Dermis microvascular lymphatic vessel endothelial cell (primary cell): Measurements from ENCODE around the gene CENPW. TPM values are rescaled to one million over a fixed set of nuclear protein-coding genes. Genes with fewer than 3 reads are reported as not detected.

ENCODE experiments used
- DNase-seq, 2 donors: peaks; one replicate each; pipeline versions ENCODE4 v3.0.0 to v3.0.0-alpha.2; 2010; ENCODE audit warnings: low read depth in 2 of 2
- total RNA-seq: library from RNA; depleted of rRNA; stranded (reverse); fragments of >200 nt; gene quantifications from 2 replicates; pipeline ENCODE4 v1.2.1, GENCODE V29; 2014

The CENPW gene
- 3.5 and 14.4 TPM in 2 replicates for total RNA-seq

DNA sequence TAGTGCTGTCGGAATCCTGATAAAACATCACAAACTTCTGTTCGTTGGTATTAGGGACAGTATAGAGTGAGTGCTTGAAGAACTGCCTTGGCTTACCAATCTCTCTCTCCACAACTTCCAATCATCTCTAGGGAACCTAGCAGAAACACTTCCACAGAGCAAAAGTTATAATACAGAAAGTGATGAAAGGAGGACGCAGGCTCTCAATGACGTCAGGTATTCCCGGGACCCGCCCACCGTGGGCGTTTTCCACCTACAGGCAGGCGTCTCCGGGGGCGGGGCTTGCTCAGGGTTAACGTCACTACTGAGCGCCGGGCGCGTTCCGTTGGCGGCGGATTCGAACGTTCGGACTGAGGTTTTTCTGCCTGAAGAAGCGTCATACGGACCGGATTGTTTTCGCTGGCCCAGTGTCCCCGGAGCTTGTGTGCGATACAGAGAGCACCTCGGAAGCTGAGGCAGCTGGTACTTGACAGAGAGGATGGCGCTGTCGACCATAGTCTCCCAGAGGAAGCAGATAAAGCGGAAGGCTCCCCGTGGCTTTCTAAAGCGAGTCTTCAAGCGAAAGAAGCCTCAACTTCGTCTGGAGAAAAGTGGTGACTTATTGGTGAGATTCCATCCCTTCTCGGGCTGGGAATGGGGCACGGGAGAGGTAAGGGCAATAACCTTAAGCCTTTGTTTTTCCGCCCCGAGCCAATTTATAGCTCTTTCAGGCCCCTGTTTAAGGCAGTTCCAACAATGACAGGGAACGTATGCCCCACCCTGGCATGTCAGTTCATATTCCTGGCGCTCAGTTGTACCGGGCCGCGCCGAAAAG lies at the start of gene CENPW:
Gene CENPW (plus strand): TSS at position 320 of the 814 bp plus-strand sequence. CDS start 159 bp downstream, at position 479.
- peak; percentile 76 to 79 for DNase-seq

DNA sequence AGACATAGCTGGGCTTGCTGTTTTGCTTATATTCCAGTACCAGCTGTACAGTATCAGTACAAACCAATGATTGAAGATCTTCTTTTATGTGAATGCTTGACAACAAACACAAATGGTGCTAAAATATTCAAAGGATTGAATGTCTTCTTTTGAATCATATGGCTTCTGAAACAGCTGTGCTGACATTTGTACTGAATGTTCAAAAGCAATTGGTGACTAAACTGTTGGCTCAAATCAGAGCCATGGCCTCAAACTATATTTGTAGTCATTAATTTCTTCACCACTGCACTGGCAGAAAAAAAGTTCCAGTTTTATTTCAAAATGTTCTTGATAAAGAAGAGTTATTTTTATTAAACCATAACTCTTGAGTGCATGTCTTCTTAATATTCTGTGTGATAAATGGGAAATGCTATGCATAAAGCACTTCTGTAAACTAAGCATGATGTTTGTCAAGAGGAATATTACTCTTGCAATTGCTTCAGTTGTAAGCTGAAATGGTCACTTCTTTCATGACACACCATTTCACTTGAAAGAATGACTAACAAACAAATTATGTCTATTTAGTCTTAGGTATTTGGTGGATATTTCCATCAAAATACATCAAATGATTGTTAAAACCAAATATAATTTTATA lies 45.9 kb upstream of the CENPW start:
- DNase-seq, result no peak

DNA sequence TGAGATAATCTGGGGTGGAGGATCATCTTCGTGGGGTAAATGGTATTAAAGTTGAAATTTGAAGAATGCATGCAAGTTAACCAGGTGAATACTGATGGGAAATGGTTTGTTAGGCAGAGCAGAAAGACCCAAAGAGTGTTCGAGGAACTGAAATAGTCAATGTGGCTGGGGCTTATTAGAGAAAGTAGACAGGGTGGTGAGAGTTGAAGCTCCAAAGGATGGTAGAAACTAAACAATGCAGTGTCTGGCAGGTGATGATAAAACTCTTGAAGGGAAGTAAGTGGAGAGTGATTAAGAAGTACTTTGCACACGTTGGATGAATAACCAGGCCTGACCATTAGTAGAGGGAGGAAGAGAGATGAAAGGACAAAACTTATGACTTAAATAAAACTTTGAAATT lies 39.8 kb upstream of the CENPW start:
- no peak for DNase-seq

- no peak for DNase-seq
These were observed 39.2 kb upstream of the CENPW start for GRCh38 chr6:126300735-126301134.

DNA sequence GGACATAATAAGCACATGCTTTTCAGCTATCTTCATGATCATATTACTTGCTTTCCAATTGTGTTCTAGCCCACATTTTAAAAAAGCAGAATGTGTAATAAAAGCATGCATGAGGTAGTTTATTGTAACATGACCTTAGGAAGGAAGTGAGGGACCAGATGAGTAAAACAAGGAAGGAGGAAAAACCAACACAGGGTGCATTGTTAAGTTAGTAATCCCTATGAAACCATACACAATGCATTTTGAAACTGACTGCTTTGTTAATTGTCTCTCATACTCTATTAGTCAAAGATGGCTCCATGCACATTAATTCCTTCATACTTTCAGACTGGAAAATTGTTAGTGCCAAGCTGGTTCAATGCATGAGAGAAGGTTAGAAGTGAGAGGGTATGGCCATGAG lies 37.7 kb upstream of the CENPW start:
- peak; percentile 11 to 49 for DNase-seq

- peak; percentile 16 to 45 for DNase-seq
These were observed 32.1 kb upstream of the CENPW start for GRCh38 chr6:126307849-126308248.

- DNase-seq, result no peak
These were observed 31.6 kb upstream of the CENPW start for GRCh38 chr6:126308362-126308761.

- DNase-seq, result peak; percentile 2 to 32
These were observed 27.8 kb upstream of the CENPW start for GRCh38 chr6:126312013-126312665.

DNA sequence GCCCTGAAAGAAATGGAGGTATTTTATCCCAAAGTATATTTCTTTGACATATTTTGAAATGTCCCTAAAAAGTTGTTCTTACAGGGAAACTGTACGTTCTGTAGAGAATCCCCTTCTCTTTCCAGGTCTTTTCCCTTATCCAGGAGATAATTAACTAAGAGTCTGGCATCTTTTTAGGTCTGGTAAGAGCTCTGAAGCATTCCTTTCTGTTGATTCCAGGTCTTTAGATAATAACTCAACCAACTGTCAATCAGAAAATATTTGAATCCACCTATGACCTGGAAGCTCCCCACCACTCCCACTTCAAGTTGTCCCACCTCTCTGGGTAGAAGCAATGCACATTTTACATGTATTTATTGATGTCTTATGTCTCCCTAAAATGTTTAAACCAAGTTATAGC lies 26.0 kb upstream of the CENPW start:
- no peak for DNase-seq

GRCh38 chr6:126318797-126319196 lies 21.1 kb upstream of the CENPW start:
- no peak for DNase-seq

DNA sequence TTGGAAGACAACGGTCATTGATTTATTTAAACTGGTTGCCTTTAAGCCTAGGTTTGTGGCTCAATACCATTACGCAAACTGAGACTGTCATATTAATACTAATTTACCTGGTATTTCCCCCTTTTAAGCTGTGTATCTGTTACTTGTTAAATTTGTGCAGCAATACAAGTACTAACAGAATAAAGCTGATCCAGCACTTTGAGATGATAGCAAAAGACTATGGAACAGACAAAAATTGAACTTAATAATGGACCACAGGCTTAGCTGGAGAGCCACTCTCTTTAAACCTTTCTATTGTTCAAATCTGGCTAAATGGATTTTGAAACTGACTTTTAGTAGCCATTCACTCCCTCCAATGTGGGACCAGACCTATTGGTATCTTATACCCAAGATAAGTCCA lies 6.2 kb upstream of the CENPW start:
- DNase-seq, result no peak

DNA sequence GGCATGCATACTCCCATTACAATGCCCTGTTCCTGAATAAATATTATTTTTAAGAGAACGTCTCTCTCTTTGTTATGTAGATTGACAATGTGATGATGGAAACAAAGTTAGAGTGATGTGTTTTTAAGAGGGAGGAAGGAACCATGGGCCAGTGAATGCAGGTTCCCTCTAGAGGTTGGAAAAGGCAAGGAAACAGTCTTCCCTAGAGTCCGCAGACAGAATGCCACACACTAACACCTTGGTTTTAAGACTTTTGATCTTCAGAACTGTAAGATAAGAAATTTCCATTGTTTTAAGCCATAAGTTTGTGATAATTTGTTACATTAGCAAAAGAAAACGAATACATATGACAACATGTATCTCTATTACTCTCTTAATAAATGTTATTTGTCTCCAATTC lies 4.7 kb upstream of the CENPW start:
- no peak for DNase-seq

DNA sequence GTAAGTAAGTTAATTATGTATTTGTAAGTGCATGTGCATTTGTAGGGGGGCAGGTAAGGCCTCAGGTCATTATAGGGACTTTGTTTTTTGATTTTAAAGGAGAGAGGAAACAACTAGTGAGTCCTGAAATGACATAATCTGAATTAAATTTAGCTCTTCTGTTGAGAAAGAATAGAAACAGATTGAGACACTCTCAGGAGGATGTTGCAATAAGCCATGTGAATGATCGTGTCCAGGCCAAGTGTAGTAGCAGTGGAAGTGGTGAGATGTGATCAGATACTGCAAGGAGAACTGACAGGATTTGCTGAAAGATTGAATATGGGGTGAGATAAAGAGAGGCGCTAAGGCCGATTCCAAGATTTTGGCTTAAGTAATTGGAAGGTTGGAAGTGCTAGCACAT lies 2.6 kb upstream of the CENPW start:
- no peak for DNase-seq

GRCh38 chr6:126341126-126341525 lies 1.2 kb downstream of the CENPW start:
- DNase-seq, result no peak

DNA sequence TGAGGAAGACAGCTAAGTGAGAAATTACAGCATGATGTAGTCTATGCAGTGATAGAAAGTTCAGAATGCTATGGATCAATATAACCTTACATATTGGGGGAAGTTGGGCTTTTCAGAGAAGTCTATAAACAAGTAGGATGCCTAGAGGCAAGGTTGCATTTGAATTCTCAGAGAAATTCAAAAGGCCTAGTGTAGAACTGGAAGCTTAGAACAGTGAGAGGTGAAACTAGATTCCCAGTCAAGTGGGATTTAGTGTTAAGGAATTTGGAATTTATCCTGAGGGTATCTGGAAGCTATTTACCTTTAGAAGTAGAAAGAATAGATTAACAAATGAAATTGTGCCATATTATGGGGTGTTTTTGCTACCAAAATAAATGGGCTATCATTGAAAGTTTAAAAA lies 4.3 kb downstream of the CENPW start:
- DNase-seq, result no peak

GRCh38 chr6:126351960-126352359 lies 12.0 kb downstream of the CENPW start:
- no peak for DNase-seq

- no peak for DNase-seq
These were observed 12.6 kb downstream of the CENPW start for GRCh38 chr6:126352514-126352913.

GRCh38 chr6:126356526-126356925 lies 16.6 kb downstream of the CENPW start:
- no peak for DNase-seq

DNA sequence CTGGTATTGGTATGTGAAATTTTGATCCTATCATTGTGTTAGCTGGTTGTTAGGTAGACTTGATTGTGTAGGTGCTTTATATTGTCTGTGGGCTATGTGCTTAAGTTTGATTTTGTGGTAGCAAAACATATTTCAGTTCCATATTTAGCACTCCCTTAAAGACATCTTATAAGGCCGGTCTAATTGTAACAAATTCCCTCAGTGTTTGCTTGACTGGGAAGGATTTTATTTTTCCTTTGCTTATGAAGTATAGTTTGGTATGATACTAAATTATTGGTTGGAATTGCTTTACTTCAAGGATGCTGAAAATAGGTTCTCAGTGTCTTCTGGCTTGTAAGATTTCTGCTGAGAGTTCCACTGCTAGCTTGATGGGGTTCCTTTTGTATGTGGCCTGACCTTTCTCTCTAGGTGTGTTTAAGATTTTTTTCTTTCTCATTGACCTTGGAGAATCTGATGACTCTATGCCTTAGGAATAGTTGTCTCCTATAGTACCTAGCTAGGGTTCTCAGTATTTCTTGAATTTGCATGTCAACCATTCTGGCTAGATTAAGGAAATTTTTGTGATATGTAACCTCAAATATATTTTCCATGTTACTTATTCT lies 20.1 kb downstream of the CENPW start:
- no peak for DNase-seq

- DNase-seq, result no peak
These were observed 22.0 kb downstream of the CENPW start for GRCh38 chr6:126361832-126362440.

DNA sequence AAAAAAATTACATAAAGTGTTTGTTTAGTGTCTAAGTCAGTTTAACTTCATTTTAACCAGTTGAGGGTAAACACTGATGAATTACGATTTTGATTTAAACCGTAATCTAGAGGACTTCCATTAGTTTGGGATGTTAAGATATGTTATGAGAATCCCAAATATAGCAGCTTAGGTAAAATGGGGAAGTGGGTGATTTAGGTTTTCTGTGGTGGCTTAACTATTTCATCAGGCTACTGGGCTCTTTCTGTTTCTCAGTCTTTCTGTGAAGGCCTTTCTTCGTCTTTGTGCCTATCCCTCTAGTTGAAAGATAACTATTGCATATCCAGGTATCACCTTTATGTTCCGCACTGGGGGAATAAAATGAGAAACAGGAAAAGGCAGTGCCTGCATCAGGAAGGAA lies 27.9 kb downstream of the CENPW start:
- no peak for DNase-seq

DNA sequence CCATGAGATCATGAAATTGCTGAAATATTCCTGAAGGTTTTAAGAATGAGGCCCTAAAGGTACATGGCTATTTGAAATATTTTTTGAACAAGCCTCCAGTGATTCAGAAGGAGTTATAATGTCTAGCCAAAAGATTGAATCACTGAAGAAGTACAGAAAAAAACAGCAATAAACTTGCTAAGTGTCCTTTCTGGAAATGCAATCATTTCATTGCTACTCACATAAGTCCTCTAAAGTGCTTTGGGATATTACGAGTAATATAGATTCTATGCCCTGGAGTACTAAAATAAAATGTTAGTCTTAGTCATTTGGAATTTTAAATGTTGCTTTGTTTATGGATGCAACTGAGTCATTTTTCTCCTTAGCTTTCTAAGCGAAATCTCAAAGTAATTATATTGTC lies 32.7 kb downstream of the CENPW start:
- no peak for DNase-seq
